ENCODE data around the gene CCDC40. TPM values are rescaled to one million over a fixed set of nuclear protein-coding genes. Genes with fewer than 3 reads are reported as not detected.
A peak's percentile ranks its signal among the peaks of the same experiment; 100 is the strongest.

The CCDC40 gene
- total RNA-seq, 1 experiment from 2014 or later, result 12.9 TPM

DNA sequence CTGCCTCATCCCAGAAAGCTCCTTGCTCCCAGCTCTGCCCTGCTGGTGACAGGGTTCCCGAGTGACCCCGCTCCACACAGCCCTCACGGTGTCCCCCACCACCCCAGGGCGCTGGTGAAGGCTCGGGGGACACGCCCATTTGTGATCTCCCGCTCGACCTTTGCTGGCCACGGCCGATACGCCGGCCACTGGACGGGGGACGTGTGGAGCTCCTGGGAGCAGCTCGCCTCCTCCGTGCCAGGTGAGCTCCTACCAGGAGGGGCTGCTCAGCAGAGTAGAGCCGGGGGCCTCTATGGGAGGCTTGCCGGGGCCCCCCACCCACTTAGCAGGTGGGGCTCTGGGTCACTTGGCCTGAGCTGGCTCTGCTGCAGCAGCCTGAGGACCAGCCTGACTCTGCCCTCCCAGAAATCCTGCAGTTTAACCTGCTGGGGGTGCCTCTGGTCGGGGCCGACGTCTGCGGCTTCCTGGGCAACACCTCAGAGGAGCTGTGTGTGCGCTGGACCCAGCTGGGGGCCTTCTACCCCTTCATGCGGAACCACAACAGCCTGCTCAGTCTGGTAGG, 76.1 kb downstream of the CCDC40 start:
- no peak for DNase-seq (ENCODE audit: low read depth, low spot score)
- in situ Hi-C loops (cut with HindIII; ENCODE audit: low pct_unique_long_range_greater_than_20kb, low sequenced_read_pairs), result no loop called here

DNA sequence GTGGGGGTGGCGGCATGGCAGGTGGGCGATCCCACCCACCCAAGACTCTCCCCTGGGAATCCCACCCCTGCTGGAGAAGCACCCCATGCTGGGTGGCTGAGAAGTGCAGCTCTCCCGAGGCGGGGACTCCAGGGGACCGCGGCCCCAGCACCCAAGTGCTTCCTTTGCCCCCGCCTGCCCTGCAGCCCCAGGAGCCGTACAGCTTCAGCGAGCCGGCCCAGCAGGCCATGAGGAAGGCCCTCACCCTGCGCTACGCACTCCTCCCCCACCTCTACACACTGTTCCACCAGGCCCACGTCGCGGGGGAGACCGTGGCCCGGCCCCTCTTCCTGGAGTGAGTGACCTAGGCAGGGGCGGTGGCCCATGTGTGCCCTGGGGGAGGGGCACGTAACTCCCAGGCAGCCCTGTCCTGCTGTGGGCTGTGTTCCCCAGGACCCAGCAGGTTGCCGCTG, 76.6 kb downstream of the CCDC40 start:
- in situ Hi-C loops (cut with HindIII; ENCODE audit: low pct_unique_long_range_greater_than_20kb, low sequenced_read_pairs), result no loop called here
- no peak for DNase-seq (ENCODE audit: low read depth, low spot score)

DNA sequence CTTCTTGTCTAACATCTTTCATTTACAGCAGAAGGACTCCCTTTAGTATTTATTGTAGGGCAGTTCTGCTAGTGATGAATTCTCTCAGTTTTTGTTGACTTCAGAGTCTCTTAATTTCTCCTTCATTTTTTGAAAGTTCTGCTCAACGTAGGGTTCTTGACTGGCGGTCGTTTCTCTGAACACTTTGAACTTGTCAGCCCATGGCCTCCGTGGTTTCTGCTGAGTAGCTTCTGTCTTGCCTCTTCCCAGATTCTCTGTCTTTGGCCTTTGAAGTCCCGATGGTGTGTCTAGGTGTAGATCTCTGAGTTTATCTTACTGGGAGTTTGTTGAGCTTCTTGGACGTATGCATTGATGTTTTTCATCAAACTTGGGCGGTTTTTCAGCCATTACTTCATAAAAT, 78.3 kb downstream of the CCDC40 start:
- in situ Hi-C loops (cut with HindIII; ENCODE audit: low pct_unique_long_range_greater_than_20kb, low sequenced_read_pairs), result no loop called here
- no peak for DNase-seq (ENCODE audit: low read depth, low spot score)

DNA sequence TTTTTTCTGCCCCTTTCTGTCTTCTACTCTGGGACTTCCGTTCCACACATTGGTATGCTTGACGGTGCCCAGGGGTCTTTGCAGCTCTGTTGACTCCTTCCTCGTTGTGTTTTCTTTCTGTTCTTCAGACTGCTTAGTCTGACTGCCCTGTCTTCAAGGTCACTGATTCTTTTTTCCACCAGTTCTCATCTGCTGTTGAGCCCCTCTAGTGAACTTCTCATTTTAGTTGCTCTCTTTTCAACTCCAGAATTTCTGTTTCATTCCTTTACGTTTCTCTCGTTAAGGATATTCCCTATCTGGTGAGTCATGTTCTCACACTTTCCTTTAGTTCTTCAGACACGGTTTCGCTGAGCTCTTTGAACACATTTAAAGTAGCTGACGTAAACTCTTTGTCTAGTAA, 78.7 kb downstream of the CCDC40 start:
- in situ Hi-C loops (cut with HindIII; ENCODE audit: low pct_unique_long_range_greater_than_20kb, low sequenced_read_pairs), result no loop called here
- DNase-seq (ENCODE audit: low read depth, low spot score), result no peak

DNA sequence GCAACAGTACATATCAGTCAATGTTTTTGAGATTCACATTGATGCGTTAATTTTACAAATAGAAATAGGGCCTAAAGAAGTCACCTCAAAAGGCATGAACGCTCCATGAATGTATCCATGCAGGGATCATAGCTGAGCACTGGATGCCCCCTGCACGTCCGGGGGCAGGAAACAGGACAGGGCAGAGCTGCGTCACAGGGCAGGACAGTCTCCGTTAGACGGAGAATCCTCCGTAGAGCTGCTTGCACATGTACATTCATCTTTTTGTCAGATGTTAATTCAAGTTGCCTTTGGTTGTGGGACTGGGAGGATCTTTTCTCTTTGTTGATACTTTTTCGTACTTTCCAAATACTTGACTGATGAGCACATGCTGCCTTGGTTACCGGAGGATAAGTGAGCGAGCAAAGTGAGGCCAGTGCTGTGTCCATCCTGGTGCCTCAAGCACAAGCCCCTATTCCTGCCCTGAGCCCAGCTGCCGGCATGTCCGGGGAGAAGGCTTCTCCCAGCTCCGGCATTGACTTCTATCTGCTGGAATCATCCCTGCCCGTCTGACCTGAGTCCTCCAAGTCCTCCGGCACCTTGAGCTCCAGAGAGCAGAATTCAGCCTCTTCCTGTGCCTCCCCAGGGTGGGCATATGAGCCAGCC, 80.0 kb downstream of the CCDC40 start:
- DNase-seq (ENCODE audit: low read depth, low spot score), result no peak
- in situ Hi-C loops (cut with HindIII; ENCODE audit: low pct_unique_long_range_greater_than_20kb, low sequenced_read_pairs), result no loop called here

DNA sequence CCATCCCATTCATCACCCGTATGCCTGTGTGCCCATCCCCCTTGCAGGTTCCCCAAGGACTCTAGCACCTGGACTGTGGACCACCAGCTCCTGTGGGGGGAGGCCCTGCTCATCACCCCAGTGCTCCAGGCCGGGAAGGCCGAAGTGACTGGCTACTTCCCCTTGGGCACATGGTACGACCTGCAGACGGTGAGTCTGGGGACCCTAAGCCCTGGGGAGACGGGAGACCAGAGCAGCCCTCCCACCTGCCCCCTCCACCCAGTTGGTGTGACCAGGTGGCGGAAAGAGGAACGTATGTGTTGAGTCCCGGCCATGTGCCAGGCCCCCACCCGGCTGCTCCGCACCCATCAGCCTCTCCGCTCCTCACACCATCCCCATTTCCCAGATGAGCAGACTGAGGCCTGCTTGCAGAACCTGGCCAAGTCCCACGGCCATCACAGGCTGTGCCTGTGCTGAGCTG, 80.5 kb downstream of the CCDC40 start:
- DNase-seq (ENCODE audit: low read depth, low spot score), result no peak
- in situ Hi-C loops (cut with HindIII; ENCODE audit: low pct_unique_long_range_greater_than_20kb, low sequenced_read_pairs), result no loop called here

DNA sequence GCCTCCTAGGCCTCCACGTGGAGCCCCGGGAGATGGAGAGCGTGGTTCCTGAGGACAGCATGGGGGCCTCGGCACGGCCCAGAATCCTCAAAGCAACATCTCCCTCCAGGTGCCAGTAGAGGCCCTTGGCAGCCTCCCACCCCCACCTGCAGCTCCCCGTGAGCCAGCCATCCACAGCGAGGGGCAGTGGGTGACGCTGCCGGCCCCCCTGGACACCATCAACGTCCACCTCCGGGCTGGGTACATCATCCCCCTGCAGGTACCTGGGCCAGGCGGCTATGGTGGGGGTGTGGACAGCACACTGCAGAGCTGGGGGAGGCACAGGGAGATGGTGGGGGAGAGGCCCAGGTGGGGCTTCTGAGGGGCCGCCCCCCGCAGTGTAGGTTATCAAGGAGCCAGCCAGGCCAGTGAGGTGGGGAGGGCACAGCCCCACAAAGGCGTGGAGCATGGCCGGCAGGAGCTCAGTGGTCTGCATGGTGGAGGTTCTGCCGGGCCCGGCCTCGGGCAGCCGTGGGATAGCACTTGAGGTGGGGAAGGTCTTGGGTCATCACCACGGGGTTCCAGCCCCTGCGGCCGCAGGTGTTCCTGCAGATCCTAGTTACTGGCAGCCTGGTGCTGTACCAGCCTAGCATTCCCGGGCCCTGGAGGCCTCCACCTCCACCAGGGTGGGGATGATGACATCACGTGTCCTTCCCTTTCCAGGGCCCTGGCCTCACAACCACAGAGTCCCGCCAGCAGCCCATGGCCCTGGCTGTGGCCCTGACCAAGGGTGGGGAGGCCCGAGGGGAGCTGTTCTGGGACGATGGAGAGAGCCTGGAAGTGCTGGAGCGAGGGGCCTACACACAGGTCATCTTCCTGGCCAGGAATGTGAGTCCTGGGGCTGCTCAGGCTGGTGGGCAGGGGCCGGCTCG, 81.3 kb downstream of the CCDC40 start:
- in situ Hi-C loops (cut with HindIII; ENCODE audit: low pct_unique_long_range_greater_than_20kb, low sequenced_read_pairs), result no loop called here
- DNase-seq (ENCODE audit: low read depth, low spot score), result no peak

DNA sequence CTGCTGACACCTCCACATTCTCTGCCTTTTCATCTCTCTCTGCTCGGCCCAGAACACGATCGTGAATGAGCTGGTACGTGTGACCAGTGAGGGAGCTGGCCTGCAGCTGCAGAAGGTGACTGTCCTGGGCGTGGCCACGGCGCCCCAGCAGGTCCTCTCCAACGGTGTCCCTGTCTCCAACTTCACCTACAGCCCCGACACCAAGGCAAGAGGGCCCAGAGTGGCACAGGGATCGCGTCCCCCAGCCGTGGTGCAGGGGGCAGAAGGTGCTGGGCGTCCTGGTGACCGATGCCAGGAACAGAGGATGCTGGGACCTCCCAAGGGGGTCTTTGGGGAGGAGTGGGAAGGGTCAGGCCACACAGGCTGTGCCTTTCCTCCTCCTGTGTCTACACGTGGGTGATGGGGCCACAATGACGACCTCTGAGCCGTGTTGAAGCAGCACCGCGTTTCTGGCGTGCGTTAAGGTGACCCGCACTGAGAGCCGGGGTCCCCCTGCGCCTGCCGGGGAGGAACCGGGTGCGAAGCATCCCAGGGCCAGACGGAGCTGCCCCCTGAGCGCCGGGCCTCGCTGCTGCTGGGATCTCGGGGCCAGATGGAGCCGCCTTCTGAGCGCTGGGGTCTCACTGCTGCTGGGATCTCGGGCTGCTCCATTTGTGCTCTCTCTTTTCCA, 82.3 kb downstream of the CCDC40 start:
- in situ Hi-C loops (cut with HindIII; ENCODE audit: low pct_unique_long_range_greater_than_20kb, low sequenced_read_pairs), result no loop called here
- DNase-seq (ENCODE audit: low read depth, low spot score), result no peak

DNA sequence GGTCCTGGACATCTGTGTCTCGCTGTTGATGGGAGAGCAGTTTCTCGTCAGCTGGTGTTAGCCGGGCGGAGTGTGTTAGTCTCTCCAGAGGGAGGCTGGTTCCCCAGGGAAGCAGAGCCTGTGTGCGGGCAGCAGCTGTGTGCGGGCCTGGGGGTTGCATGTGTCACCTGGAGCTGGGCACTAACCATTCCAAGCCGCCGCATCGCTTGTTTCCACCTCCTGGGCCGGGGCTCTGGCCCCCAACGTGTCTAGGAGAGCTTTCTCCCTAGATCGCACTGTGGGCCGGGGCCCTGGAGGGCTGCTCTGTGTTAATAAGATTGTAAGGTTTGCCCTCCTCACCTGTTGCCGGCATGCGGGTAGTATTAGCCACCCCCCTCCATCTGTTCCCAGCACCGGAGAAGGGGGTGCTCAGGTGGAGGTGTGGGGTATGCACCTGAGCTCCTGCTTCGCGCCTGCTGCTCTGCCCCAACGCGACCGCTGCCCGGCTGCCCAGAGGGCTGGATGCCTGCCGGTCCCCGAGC, 82.9 kb downstream of the CCDC40 start:
- no peak for DNase-seq (ENCODE audit: low read depth, low spot score)

DNA sequence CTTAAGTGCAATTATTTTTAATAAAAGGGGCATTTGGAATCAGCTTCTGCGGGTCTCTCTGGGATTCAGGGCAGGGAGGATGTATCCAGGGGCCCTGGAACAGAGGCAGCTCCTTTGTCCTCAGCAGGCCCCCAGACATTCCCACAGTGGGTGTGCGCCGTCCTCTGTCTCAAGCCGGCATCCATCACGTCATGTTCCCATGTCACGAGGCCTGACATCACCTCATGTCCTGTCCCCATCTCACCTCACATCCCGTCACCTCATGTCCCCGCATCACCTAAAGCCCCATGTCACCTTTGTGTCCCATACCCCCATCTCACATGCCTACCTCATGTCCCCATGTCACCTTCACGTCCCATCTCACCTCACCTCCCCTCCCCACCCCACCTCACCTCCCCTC, 83.4 kb downstream of the CCDC40 start:
- DNase-seq (ENCODE audit: low read depth, low spot score), result no peak
- in situ Hi-C loops (cut with HindIII; ENCODE audit: low pct_unique_long_range_greater_than_20kb, low sequenced_read_pairs), result no loop called here

More for the DNA sequence above, 82.9 kb downstream of the CCDC40 start:
- in situ Hi-C loops (cut with HindIII; ENCODE audit: low pct_unique_long_range_greater_than_20kb, low sequenced_read_pairs), result no loop called here

DNA sequence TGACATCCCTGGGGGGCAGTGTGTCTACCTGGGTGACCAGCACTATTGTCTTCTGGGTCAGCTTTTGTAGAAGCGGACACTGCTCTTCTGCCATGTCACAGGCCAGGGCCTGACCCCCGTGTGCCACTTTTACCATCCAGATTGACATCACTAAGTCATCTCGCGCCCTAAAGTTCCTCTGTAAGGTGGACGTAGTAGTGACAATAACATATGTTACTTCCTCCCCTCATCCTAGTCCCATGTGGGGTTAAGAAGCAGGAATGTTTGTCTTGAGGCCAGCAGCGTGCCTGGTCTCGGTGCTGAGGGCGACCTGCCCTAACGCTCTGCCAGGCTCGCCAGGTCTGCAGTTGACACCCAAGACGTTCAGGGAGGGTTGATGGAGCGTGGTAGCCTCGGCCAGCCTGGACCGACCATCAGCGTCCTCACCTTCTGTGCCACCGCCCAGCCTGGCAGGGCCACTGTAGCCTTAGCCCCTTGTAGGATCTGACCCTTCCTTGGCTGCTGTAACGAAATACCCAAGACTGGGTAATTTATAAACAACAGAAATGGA, 85.7 kb downstream of the CCDC40 start:
- in situ Hi-C loops (cut with HindIII; ENCODE audit: low pct_unique_long_range_greater_than_20kb, low sequenced_read_pairs), result no loop called here

DNA sequence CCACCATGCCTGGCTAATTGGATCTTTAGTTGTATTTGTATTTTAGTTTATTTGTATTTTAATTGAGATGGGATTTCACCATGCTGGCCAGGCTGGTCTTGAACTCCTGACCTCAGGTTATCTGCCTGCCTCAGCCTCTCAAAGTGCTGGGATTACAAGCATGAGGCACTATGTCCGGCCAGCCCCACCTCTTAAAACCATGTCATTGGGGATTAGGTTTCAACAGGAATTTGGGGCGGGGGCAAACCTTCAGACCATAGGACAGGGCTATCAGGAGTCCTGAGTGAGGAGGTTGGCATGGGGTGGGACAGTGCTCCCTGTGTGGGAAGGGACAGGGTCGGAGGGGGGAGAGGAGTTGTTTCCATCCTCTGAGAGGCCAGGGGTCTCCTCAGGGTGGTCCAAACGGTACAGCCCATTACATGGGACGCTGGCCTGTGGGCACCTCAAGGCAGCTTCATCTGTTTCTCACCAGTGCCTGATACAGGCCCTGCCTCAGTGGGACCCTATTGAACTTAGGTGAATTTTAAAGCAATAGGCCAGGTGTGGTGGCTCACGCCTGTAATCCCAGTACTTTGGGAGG, 86.6 kb downstream of the CCDC40 start:
- DNase-seq (ENCODE audit: low read depth, low spot score), result no peak
- in situ Hi-C loops (cut with HindIII; ENCODE audit: low pct_unique_long_range_greater_than_20kb, low sequenced_read_pairs), result no loop called here

More for the DNA sequence above, 85.7 kb downstream of the CCDC40 start:
- no peak for DNase-seq (ENCODE audit: low read depth, low spot score)

DNA sequence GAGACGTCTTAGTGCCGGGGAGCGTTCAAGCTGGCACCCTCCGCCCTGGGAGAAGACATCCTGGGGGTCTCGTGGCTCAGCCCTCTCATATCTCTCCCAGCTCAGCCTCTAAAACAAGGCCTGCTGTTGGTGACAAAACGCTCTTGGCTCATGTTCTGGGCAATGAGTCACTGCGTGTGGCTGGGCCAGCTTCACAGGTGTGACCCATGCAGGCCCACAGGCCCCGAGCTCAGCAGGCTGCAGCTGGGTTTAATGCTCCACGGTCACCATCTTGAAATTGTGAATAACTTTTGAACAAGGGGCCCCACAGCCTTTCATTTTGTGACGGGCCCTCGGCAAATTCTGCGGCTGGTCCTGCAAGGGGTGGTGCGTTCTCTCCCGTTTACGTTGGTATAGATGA, 87.3 kb downstream of the CCDC40 start:
- DNase-seq (ENCODE audit: low read depth, low spot score), result no peak
- in situ Hi-C loops (cut with HindIII; ENCODE audit: low pct_unique_long_range_greater_than_20kb, low sequenced_read_pairs), result no loop called here

DNA sequence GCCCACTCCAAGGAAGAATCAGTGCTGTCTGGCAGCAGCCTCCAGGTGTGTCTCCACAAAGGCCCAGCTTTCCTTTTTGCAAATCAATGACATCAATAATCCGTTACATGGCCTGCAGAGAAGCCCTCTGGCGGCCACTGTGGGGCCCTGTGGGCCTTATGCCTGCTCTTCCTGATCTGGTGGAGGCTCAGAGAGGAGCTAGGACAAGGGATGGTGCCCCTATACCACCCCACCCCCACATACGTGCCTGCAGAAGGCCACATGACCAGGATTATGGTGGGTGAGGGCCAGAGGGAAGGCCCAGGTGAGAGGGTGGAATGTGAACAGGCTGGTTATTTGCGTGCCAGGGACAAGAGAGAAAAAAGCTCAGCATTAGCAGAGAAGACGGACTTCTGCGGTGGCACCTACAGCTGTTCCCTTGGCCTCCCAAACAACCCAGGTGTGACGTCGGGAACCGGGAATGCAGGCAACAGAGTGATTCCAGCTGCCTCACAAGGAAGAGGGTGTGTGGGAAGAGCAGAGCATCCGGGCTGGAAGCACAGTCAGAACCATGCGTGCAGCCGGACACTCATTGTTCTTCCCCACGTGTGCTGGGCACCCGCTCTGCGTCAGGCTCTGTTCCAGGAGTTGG, 88.0 kb downstream of the CCDC40 start:
- in situ Hi-C loops (cut with HindIII; ENCODE audit: low pct_unique_long_range_greater_than_20kb, low sequenced_read_pairs), result no loop called here
- DNase-seq (ENCODE audit: low read depth, low spot score), result peak; percentile 77

DNA sequence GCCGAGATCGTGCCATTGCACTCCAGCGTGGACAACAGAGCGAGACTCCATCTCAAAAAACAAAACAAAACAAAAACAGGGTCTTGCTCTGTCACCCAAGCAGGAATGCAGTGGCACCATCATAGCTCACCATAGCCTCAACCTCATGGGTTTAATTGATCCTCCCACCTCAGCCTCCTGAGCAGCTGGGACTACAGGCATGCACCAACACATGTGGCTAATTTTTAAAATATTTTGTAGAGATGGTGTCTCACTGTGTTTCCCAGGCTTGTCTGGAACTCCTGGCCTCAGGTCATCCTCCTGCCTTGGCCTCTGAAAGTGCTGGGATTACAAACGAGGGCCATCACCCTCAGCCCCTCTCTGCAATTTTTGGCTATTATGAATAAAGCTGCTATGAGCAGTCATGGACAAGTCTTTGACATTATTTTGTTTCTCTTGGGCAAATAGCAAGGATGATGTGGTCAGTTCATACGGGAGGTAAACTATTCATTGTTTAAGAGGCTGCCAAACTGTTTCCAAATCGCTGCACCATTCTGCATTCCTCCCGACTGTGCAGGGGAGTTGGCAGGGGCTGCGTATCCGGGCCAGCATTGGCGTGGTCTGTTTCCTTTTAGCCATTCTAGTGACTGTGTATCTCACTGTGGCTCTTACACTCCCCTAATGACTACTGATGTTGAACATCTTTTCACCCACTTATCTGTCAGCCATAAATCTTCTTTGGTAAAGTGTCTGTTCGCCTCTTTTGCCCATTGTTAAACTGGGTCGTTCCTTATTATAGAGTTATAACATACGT, 89.4 kb downstream of the CCDC40 start:
- DNase-seq (ENCODE audit: low read depth, low spot score), result no peak
- in situ Hi-C loops (cut with HindIII; ENCODE audit: low pct_unique_long_range_greater_than_20kb, low sequenced_read_pairs), result no loop called here

DNA sequence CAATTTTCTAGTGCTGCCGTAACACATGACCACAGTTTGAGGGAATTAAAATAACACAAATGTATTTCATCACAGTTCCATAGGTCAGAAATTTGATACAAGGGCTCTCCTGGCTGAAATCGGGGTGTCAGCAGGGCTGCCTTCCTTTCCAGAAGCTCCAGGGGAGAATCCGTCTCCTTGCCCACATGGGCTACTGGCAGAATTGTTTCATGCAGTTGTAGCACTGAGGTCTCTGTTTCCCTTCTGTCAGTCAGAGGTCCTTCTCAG, 89.9 kb downstream of the CCDC40 start:
- no peak for DNase-seq (ENCODE audit: low read depth, low spot score)
- in situ Hi-C loops (cut with HindIII; ENCODE audit: low pct_unique_long_range_greater_than_20kb, low sequenced_read_pairs), result no loop called here

Measured in SK-MEL-5 (cell line).